ENCODE data around the gene TBC1D5. TPM values are rescaled to one million over a fixed set of nuclear protein-coding genes. Genes with fewer than 3 reads are reported as not detected.
A peak's percentile ranks its signal among the peaks of the same experiment; 100 is the strongest.

TBC1D5 gene
- total RNA-seq, 3 donors from 2014 or later = 70.1 to 109 (median 90.1) TPM

DNA sequence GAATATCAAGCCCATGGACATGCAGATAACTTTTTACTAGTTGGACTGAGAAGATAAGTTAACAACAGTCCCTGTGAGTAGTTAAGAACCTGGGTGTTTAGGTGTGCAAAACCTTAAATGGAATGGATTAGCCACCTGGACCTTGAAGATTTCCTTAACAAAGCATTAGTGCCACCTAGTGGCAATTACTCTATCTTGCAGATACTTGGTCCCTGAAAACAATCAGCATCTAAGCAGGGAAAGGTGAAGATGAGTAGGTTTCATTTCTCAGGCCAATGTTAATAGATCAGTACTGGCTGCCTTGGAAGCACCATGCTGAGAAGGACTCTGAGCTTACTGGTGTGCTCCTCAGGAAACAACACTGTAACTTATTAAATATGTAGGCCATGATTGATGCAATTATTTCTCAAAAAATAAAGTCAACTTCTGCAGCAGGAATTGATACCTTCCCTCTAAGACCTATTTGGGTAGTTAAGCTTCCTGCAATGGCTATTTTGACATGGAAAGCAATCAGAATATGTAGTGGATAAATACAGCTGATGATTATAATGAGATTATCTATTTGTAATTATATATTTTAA lies 329.4 kb downstream of the TBC1D5 start:
- Histone ChIP-seq H3K4me1 (no peaks in the 10 kb centered on the region), H3K27me3 (no peaks in the 10 kb centered on the region), H3K27ac (no peak overlapping the region), H3K4me3 (no peak overlapping the region), H3K9me3 (no peaks in the 10 kb centered on the region), H3K36me3 (no peaks in the 10 kb centered on the region)
- no peak for TF ChIP-seq POLR2A (IDR thresholded peaks at IDR 0.05)
- TF ChIP-seq, protein P1, sequence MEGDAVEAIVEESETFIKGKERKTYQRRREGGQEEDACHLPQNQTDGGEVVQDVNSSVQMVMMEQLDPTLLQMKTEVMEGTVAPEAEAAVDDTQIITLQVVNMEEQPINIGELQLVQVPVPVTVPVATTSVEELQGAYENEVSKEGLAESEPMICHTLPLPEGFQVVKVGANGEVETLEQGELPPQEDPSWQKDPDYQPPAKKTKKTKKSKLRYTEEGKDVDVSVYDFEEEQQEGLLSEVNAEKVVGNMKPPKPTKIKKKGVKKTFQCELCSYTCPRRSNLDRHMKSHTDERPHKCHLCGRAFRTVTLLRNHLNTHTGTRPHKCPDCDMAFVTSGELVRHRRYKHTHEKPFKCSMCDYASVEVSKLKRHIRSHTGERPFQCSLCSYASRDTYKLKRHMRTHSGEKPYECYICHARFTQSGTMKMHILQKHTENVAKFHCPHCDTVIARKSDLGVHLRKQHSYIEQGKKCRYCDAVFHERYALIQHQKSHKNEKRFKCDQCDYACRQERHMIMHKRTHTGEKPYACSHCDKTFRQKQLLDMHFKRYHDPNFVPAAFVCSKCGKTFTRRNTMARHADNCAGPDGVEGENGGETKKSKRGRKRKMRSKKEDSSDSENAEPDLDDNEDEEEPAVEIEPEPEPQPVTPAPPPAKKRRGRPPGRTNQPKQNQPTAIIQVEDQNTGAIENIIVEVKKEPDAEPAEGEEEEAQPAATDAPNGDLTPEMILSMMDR (IDR thresholded peaks at IDR 0.05) = peak; percentile 32 to 71 (median 54)
- intact Hi-C loops (cut with DNase I; ENCODE audit: low total_unique reads) = no loop called here
- no peak for DNase-seq (ENCODE audit: low spot score in 2 of 2)

DNA sequence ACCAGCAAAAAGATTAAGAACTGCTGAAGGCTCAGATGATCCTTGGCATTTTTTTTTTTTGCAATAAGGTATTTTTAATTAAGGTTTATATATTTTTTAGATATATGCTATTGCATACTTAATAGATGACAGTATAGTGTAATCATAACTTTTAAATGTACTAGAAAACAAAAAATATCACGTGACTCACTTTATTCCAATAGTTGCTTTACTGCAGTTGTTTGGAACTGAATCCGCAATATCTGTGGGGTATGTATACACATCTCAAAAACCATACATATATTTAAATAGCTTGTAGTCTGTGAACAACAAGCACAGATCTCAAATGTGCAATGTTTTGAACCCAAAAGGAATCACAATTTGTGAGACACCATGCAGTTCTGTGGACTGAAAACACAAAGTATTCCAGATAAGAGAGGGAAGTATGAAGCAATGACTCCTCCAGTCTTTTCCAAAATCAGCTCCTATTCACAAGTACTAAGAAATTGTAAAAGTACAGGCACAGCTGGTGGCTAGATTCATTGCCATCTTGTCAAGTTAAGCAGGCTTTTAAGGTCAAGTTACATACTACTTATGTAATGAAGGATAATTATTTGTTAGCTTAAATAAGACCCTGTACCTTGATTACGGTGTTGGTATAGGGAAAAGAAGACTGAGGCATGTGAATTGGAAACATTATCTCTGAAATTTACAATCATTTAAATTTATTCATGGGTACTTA lies 331.1 kb downstream of the TBC1D5 start:
- Histone ChIP-seq H3K4me1 (no peaks in the 10 kb centered on the region), H3K9me3 (no peaks in the 10 kb centered on the region), H3K36me3 (no peaks in the 10 kb centered on the region), H3K27ac (no peak overlapping the region), H3K4me3 (no peak overlapping the region), H3K27me3 (no peaks in the 10 kb centered on the region)
- no peak for DNase-seq (ENCODE audit: low spot score in 2 of 2)
- intact Hi-C loops (cut with DNase I; ENCODE audit: low total_unique reads) = no loop called here
- TF ChIP-seq, protein P1 (IDR thresholded peaks at IDR 0.05) = no peak
- TF ChIP-seq POLR2A (IDR thresholded peaks at IDR 0.05) (no peak), POLR2AphosphoS5 (IDR thresholded peaks at IDR 0.05) (no peak)

DNA sequence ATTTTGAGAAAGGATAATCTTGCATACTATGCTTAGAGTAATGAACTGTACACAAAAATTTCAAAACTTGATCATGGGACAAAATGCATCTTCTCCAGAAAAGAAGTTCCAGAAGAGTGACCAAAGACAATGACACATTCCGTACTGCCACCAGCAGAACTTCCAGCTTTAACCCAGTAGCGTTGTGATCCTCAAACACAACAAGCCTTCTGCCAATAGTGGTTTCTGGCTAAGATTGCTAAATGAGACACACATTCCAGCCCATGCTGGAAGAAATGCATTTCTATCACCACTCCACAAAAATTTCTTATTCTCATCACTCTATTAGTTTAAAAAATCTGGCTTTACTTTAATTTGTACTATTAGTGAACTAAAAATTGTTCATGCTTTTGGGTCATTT lies 334.9 kb downstream of the TBC1D5 start:
- no peak overlapping the region for H3K4me3 ChIP-seq
- no peaks in the 10 kb centered on the region for H3K9me3 ChIP-seq
- peaks cover 7% of the 10 kb centered on the region for H3K36me3 ChIP-seq
- intact Hi-C loops (cut with DNase I; ENCODE audit: low total_unique reads) = no loop called here
- no peak overlapping the region for H3K27ac ChIP-seq
- DNase-seq (ENCODE audit: low spot score in 2 of 2) = no peak
- no peaks in the 10 kb centered on the region for H3K4me1 ChIP-seq
- no peaks in the 10 kb centered on the region for H3K27me3 ChIP-seq
- TF ChIP-seq POLR2A (IDR thresholded peaks at IDR 0.05) (no peak), POLR2AphosphoS5 (IDR thresholded peaks at IDR 0.05) (no peak)
- TF ChIP-seq, protein P1 (IDR thresholded peaks at IDR 0.05) = no peak

DNA sequence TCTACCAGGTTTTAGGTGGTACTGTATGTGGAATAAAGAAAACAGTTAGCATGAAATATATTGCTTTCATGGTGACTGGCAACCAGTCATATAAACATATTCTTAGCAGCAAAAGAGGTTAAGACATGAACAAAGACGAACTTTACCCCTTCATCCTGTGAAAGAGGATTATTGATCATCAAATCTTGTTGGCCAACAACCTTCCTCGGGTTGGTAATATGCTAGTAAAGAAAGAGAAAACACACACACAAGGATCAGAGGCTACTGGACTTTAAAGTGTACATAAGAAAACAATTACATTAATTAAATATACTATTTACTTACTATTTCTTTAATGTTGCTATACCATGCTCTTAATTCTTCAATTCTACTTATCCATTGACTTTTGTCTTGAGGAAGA lies 337.9 kb downstream of the TBC1D5 start:
- Histone ChIP-seq H3K27me3 (no peaks in the 10 kb centered on the region), H3K4me1 (no peaks in the 10 kb centered on the region), H3K9me3 (no peaks in the 10 kb centered on the region), H3K36me3 (peaks cover 7% of the 10 kb centered on the region), H3K27ac (no peak overlapping the region), H3K4me3 (no peak overlapping the region)
- TF ChIP-seq POLR2A (IDR thresholded peaks at IDR 0.05) (no peak), POLR2AphosphoS5 (IDR thresholded peaks at IDR 0.05) (no peak)
- TF ChIP-seq, protein P1 (IDR thresholded peaks at IDR 0.05) = no peak
- DNase-seq (ENCODE audit: low spot score in 2 of 2) = no peak
- intact Hi-C loops (cut with DNase I; ENCODE audit: low total_unique reads) = loop anchor here (2.0 kb wide), 1 partner anchor 38 kb away; no protein-coding TSS in a partner anchor

DNA sequence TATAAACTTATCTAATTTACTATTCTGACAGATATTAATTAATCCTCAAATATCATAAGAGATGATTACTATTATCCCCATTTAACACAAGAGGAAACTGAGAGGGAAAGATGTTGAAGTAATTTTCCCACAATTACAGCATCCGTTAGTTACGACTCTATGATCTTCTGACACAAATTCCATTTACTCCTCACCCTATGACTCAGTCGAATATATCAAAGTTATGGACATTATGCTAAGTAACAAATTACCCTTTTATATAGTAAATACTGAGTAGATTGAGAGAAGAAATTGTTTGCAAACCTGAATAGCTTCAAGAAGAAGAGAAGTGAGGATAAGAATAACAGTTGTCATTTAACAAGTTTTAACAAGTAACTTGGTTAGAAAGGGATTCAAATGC lies 340.0 kb downstream of the TBC1D5 start:
- TF ChIP-seq, protein P1 (IDR thresholded peaks at IDR 0.05) = no peak
- TF ChIP-seq POLR2A (IDR thresholded peaks at IDR 0.05) (no peak), POLR2AphosphoS5 (IDR thresholded peaks at IDR 0.05) (no peak)
- H3K4me3 ChIP-seq = no peak overlapping the region
- no peak overlapping the region for H3K27ac ChIP-seq
- H3K9me3 ChIP-seq = no peaks in the 10 kb centered on the region
- no peaks in the 10 kb centered on the region for H3K27me3 ChIP-seq
- no peaks in the 10 kb centered on the region for H3K4me1 ChIP-seq
- H3K36me3 ChIP-seq = peaks cover 7% of the 10 kb centered on the region
- intact Hi-C loops (cut with DNase I; ENCODE audit: low total_unique reads) = no loop called here
- no peak for DNase-seq (ENCODE audit: low spot score in 2 of 2)

All from breast epithelium (tissue), 4 donors.